Lung (tissue), 12 donors: Measurements from ENCODE around the gene ERICH2. TPM values are rescaled to one million over a fixed set of nuclear protein-coding genes. Genes with fewer than 3 reads are reported as not detected.
A peak's percentile ranks its signal among the peaks of the same experiment; 100 is the strongest.

Experiments
- ATAC-seq: fragments of 200-7000 bp; cut with Tn5 transposase; one replicate; pipeline ENCODE4 v1.9.1; 2020; ENCODE audit warnings: moderate number of reproducible peaks; ENCODE audit not compliant: insufficient read depth, low FRiP score
- DNase-seq, 3 donors: peaks; one replicate each; pipeline ENCODE4 v3.0.0-alpha.2; 2013 to 2017
- H3K27ac ChIP-seq, 2 donors: one replicate each; pipeline ENCODE4 v1.5.1; 2013; ENCODE audit warnings: mild to moderate bottlenecking in 2 of 2, moderate library complexity in 2 of 2, control low read depth in 1 of 2, inconsistent platforms in 1 of 2, low read depth in 1 of 2, low read length in 1 of 2
- H3K27me3 ChIP-seq, 3 donors: one replicate each; pipeline ENCODE4 v1.5.1; 2013; ENCODE audit warnings: low read length in 2 of 3; ENCODE audit not compliant: control insufficient read depth in 3 of 3, insufficient read depth in 3 of 3
- H3K36me3 ChIP-seq, 4 donors: one replicate each; pipeline ENCODE4 v1.5.1; 2013; ENCODE audit warnings: low read length in 4 of 4, mild to moderate bottlenecking in 1 of 4, moderate library complexity in 1 of 4; ENCODE audit not compliant: control insufficient read depth in 4 of 4, insufficient read depth in 4 of 4
- H3K4me1 ChIP-seq, 5 donors: one replicate each; pipeline ENCODE4 v1.5.1; 2013; ENCODE audit warnings: low read length in 5 of 5, mild to moderate bottlenecking in 2 of 5, moderate library complexity in 1 of 5; ENCODE audit not compliant: control insufficient read depth in 5 of 5, insufficient read depth in 5 of 5
- H3K4me3 ChIP-seq: one replicate; pipeline ENCODE4 v1.5.1; 2013; ENCODE audit warnings: mild to moderate bottlenecking, control low read depth, moderate library complexity
- H3K9ac ChIP-seq, 2 donors: one replicate each; pipeline ENCODE4 v1.5.1; 2013; ENCODE audit warnings: low read length in 2 of 2, control low read depth in 1 of 2; ENCODE audit not compliant: insufficient read depth in 1 of 2
- H3K9me3 ChIP-seq, 4 donors: one replicate each; pipeline ENCODE4 v1.5.1; 2013; ENCODE audit warnings: low read length in 3 of 4, mild to moderate bottlenecking in 1 of 4, moderate library complexity in 1 of 4; ENCODE audit not compliant: control insufficient read depth in 4 of 4, insufficient read depth in 3 of 4
- WGBS, 2 donors: extraction: QIAGEN DNeasy Blood & Tissue Kit; methylation state at CpG; one replicate each; pipeline ENCODE4 v1.1.7; 2013; 5-methylcytosine and 5-hydroxymethylcytosine counted together
- polyA plus RNA-seq, 2 donors: library from polyadenylated mRNA; stranded (reverse); fragments of 200-250 nt; gene quantifications; one replicate each; pipeline ENCODE4 v1.2.1, GENCODE V29; 2013
- total RNA-seq, 2 donors: library from RNA; depleted of rRNA in 1 of 2; stranded (reverse); fragments of >200 nt in 1 of 2; gene quantifications; one replicate each; pipeline ENCODE4 v1.2.1, GENCODE V29; 2014 to 2021
- TF ChIP-seq, protein P1 (sequence below): IDR thresholded peaks from 2 replicates; pipeline ENCODE4 v1.5.1; 2012; ENCODE audit warnings: mild to moderate bottlenecking; ENCODE audit errors: control extremely low read depth, extremely low read depth
- donor health status: control.
- donor health status: control.
- donor health status: Bipolar disorder and iron deficiency.
- donor health status: healthy.
- donor health status: DM: yes; HTN: yes; CAD: no.

Gene ERICH2
- total and polyA plus RNA-seq, 4 donors: 4.6 to 34.9 (median 11.3) TPM

DNA sequence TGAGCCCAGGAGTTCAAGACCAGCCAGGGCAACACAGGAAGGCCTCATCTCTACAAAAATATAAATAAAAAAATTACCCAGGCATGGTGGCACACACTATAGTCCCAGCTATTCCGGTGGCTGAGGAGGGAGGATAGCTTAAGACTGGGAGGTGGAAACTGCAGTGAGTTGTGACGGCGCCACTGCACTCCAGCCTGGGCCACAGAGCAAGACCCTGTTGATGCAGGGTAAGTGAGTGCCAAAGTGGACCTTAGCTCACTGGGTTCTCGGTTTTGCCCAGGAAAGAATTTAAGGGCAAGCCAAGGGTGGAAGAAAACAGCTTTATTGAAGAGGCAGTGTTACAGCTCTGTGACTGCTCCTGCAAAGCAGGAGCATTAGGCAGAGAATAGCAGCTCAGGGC is 6.9 kb upstream of the ERICH2 start:
- DNase-seq: no peak
- no peaks in the 10 kb centered on the region for H3K36me3 ChIP-seq
- H3K4me1 ChIP-seq: peaks cover 0 to 17% (median 4%) of the 10 kb centered on the region in 5 donors
- ATAC-seq: no peak
- H3K9me3 ChIP-seq: no peaks in the 10 kb centered on the region
- no peaks in the 10 kb centered on the region for H3K27me3 ChIP-seq
- H3K27ac ChIP-seq: no peak overlapping the region
- no peak overlapping the region for H3K9ac ChIP-seq
- 90 to 97% methylated on average over 4 of the region's 4 CpGs for WGBS, 2 donors
- TF ChIP-seq, protein P1, sequence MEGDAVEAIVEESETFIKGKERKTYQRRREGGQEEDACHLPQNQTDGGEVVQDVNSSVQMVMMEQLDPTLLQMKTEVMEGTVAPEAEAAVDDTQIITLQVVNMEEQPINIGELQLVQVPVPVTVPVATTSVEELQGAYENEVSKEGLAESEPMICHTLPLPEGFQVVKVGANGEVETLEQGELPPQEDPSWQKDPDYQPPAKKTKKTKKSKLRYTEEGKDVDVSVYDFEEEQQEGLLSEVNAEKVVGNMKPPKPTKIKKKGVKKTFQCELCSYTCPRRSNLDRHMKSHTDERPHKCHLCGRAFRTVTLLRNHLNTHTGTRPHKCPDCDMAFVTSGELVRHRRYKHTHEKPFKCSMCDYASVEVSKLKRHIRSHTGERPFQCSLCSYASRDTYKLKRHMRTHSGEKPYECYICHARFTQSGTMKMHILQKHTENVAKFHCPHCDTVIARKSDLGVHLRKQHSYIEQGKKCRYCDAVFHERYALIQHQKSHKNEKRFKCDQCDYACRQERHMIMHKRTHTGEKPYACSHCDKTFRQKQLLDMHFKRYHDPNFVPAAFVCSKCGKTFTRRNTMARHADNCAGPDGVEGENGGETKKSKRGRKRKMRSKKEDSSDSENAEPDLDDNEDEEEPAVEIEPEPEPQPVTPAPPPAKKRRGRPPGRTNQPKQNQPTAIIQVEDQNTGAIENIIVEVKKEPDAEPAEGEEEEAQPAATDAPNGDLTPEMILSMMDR: no peak
- no peak overlapping the region for H3K4me3 ChIP-seq

DNA sequence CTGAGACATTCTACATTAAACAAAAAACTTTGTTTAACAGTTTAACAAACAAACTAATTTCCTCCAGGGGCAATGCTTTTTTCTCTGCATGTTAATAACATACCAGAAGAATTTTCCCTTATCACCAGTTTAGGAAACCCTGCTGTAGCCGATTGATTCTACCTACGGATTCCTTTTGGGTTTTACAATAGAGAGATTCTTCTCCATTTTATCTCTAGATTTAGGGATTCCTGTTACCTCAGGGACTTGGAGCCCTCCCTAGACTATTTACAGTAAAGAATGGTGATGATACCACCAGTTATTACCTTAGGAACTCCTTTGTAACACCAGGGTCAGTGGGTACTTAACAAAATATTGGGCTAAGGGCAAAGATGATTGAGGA is 5.3 kb upstream of the ERICH2 start:
- DNase-seq: no peak
- H3K4me3 ChIP-seq: no peak overlapping the region
- no peak for ATAC-seq
- 26 to 50% methylated on average over 2 of the region's 2 CpGs for WGBS, 2 donors
- no peak overlapping the region for H3K9ac ChIP-seq
- H3K27me3 ChIP-seq: no peaks in the 10 kb centered on the region
- H3K9me3 ChIP-seq: no peaks in the 10 kb centered on the region
- TF ChIP-seq, protein P1: no peak
- H3K27ac ChIP-seq: no peak overlapping the region
- H3K4me1 ChIP-seq: peaks cover 0 to 17% (median 5%) of the 10 kb centered on the region in 5 donors
- H3K36me3 ChIP-seq: no peaks in the 10 kb centered on the region

DNA sequence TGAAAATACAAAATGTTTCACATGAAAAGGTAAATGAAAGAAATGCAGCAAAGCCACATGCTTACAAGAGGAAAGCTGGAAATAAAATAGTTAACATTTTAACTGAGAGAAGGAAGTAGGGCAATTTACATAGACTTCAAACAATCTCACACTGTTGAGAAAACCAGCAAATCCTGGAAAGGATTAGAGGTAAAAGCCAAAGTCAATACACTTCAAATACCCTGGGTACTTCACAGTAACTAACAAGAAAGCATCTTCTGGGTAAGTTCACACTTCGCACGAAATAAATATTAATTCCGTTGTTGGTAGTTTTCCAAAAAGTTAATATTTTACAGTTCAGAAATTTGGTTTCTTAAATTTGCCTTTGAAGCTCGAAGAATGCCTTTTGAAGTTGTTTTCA is 3.5 kb upstream of the ERICH2 start:
- peaks cover 2 to 17% (median 7%) of the 10 kb centered on the region in 5 donors for H3K4me1 ChIP-seq
- TF ChIP-seq, protein P1: no peak
- DNase-seq (peak in 2 of 3 donors; percentile 64 to 85), ATAC-seq (no peak)
- H3K9ac ChIP-seq: no peak overlapping the region
- no peaks in the 10 kb centered on the region for H3K9me3 ChIP-seq
- H3K4me3 ChIP-seq: no peak overlapping the region
- no peaks in the 10 kb centered on the region for H3K36me3 ChIP-seq
- 43 to 61% methylated on average over 4 of the region's 4 CpGs for WGBS, 2 donors
- H3K27ac ChIP-seq: no peak overlapping the region
- H3K27me3 ChIP-seq: peaks cover 0 to 2% (median 0%) of the 10 kb centered on the region in 3 donors
